CD4-positive, CD25-positive, alpha-beta regulatory T cell (primary cell): ENCODE data around the gene PADI4. TPM values are rescaled to one million over a fixed set of nuclear protein-coding genes. Genes with fewer than 3 reads are reported as not detected.
"Not testable (repeated sequence)": the region's sequence is repeated elsewhere in the genome, so short reads cannot be mapped to it uniquely, and the experiment has no call there.

Source experiments
- ATAC-seq, 2 donors: fragments of 150-1000 bp; cut with Tn5 transposase; one replicate each; pipeline ENCODE4 v1.10.0; 2021; ENCODE audit warnings: low read depth in 2 of 2, moderate number of reproducible peaks in 2 of 2, moderate library complexity in 1 of 2
- DNase-seq, 3 donors: peaks; one replicate each; pipeline versions ENCODE4 v3.0.0 to v3.0.0-alpha.2; 2012 to 2022; ENCODE audit warnings: mixed read lengths in 1 of 3
- H3K27ac ChIP-seq: one replicate; pipeline ENCODE4 v1.7.0; 2013; ENCODE audit warnings: mild to moderate bottlenecking, low read length; ENCODE audit not compliant: insufficient read depth, poor library complexity, severe bottlenecking
- H3K27me3 ChIP-seq: one replicate; pipeline ENCODE4 v1.7.0; 2013; ENCODE audit warnings: low read length; ENCODE audit not compliant: control insufficient read depth, insufficient read depth
- H3K36me3 ChIP-seq: one replicate; pipeline ENCODE4 v1.7.0; 2013; ENCODE audit warnings: mild to moderate bottlenecking, low read length, moderate library complexity; ENCODE audit not compliant: control insufficient read depth, insufficient read depth
- H3K4me1 ChIP-seq: 2 replicates; pipeline ENCODE4 v1.7.0; 2013; ENCODE audit warnings: mild to moderate bottlenecking, low read length; ENCODE audit not compliant: insufficient read depth, control insufficient read depth, poor library complexity, severe bottlenecking
- H3K4me3 ChIP-seq: one replicate; pipeline ENCODE4 v1.7.0; 2013; ENCODE audit warnings: low read depth, mild to moderate bottlenecking, low read length, moderate library complexity
- H3K9me3 ChIP-seq, 2 experiments: 1 replicate in 1 of 2; 2 replicates in 1 of 2; pipeline ENCODE4 v1.7.0; 2013; ENCODE audit warnings: low read length in 2 of 2, mild to moderate bottlenecking in 1 of 2, moderate library complexity in 1 of 2; ENCODE audit not compliant: control insufficient read depth in 2 of 2
- H3K27ac Mint-ChIP-seq, 3 donors: one replicate each; pipeline ENCODE4 v1.8.0; 2020 to 2022; ENCODE audit warnings: mild to moderate bottlenecking in 3 of 3, mixed read lengths in 3 of 3, moderate library complexity in 2 of 3
- H3K27me3 Mint-ChIP-seq: one replicate; pipeline ENCODE4 v1.8.0; 2022; ENCODE audit warnings: mild to moderate bottlenecking, mixed read lengths
- H3K36me3 Mint-ChIP-seq: one replicate; pipeline ENCODE4 v1.8.0; 2020; ENCODE audit warnings: mixed read lengths
- H3K4me1 Mint-ChIP-seq, 4 donors: one replicate each; pipeline ENCODE4 v1.8.0; 2020 to 2022; ENCODE audit warnings: mixed read lengths in 4 of 4, mild to moderate bottlenecking in 1 of 4
- H3K4me3 Mint-ChIP-seq, 4 donors: one replicate each; pipeline ENCODE4 v1.8.0; 2020 to 2022; ENCODE audit warnings: mild to moderate bottlenecking in 4 of 4, mixed read lengths in 4 of 4, moderate library complexity in 3 of 4
- H3K9me3 Mint-ChIP-seq, 7 donors: one replicate each; pipeline ENCODE4 v1.8.0; 2020 to 2022; ENCODE audit warnings: mixed read lengths in 7 of 7, mild to moderate bottlenecking in 3 of 7, moderate library complexity in 2 of 7
- polyA plus RNA-seq, 4 donors: library from polyadenylated mRNA; unstranded; fragments of 300-500 nt; fragmentation: Illumina TruSeq; gene quantifications; one replicate each; pipeline ENCODE4 v1.2.3, GENCODE V29; 2021
- total RNA-seq: library from RNA; stranded (reverse); gene quantifications from one replicate; pipeline ENCODE4 v1.2.3, GENCODE V29; 2022

The PADI4 gene
- total and polyA plus RNA-seq, 5 donors from 2014 or later: 0.81 to 1.6 (median 1.5) TPM

DNA sequence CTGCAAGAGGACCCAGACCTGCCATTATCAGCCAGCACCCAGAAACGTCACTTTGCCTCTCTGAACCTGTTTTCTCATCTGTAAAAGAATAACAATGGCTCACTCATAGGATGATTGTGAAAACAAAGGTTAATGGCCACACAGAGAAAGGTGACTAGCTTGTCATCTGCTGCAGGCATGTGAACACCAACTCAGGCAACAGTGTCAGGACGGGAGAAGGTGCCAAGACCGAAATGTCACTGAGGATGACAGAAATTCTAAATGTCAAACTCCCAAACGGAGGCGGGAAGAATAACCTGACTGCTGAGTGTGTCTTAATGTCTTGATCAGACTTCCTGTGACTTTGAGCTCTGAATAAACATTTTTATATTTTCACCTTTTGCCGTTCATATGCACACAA lies 10.3 kb downstream of the PADI4 start:
- no peaks in the 10 kb centered on the region for H3K9me3 ChIP-seq
- no peak for ATAC-seq
- no peak overlapping the region for H3K27ac ChIP-seq
- H3K36me3 ChIP-seq: no peaks in the 10 kb centered on the region
- Mint-ChIP-seq H3K4me1 (no peaks in the 10 kb centered on the region), H3K27me3 (peaks cover 18% of the 10 kb centered on the region), H3K9me3 (peaks cover 0 to 3% (median 0%) of the 10 kb centered on the region in 7 donors), H3K36me3 (no peaks in the 10 kb centered on the region), H3K27ac (no peak overlapping the region), H3K4me3 (no peak overlapping the region)
- no peaks in the 10 kb centered on the region for H3K27me3 ChIP-seq
- H3K4me3 ChIP-seq: no peak overlapping the region
- H3K4me1 ChIP-seq: no peaks in the 10 kb centered on the region
- DNase-seq: no peak

DNA sequence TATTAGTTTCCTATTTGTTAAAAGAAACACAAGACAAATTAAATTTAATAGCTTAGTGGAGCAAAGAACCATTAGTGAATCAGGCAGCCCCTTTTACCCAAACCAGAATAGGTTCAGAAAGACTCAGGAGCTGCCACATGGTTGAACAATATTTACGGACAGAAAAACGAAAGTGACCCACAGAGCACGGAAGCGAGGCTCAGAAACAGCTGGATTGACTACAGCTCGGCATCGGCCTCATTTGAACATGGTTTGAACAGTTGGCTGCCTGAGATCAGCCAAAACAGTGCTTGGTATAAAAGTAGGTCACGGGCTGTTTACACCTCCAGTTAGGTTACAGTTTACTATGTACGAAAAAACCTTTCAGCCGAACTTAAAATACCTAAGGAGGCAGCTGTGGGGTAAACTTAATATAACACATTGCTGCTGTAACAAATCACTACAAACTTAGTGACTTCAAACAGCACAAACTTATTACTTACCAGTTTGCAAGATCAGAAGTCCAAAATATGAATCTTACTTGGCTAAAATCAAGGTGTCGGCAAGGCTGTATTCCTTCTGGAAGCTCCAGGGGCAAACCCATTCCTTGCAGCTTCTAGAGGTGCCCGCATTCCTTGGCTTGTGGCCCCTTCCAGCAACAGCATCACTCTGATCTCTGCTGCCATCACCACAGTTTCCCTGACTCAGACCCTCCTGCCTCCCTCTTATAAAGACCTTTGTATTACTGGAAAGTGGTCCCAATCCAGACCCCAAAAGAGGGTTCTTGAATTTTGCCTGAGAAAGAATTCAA lies 11.8 kb downstream of the PADI4 start:
- Histone ChIP-seq H3K27me3 (no peaks in the 10 kb centered on the region), H3K27ac (no peak overlapping the region), H3K36me3 (no peaks in the 10 kb centered on the region), H3K9me3 (no peaks in the 10 kb centered on the region), H3K4me3 (no peak overlapping the region), H3K4me1 (no peaks in the 10 kb centered on the region)
- ATAC-seq (no peak), DNase-seq (no peak)
- Mint-ChIP-seq H3K9me3 (peaks cover 0 to 3% (median 0%) of the 10 kb centered on the region in 7 donors), H3K4me3 (no peak overlapping the region), H3K4me1 (no peaks in the 10 kb centered on the region), H3K27me3 (peaks cover 29% of the 10 kb centered on the region), H3K27ac (no peak overlapping the region), H3K36me3 (no peaks in the 10 kb centered on the region)

DNA sequence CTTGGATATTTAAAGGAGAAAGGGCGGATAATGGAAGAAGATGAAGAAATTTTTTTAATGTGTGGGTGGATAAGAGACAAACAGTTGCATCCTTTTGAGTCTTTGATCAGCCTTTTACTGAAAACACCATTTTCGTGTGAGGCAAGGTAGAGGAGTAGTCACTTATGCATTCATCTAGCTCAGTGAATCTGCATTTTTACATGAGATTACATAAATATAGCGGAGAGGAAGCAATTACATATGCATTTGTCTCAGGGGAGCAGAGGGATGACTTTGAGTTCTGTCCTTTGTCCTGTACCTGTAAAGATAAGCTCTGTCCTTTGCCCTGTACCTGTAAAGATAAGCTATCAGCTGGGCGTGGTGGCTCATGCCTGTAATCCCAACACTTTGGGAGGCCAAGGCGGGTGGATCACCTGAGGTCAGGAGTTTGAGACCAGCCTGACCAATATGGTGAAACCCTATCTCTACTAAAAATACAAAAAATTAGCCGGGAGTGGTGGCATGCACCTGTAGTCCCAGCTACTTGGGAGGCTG lies 13.9 kb downstream of the PADI4 start:
- H3K27ac Mint-ChIP-seq, ATAC-seq, H3K4me3 ChIP-seq, H3K9me3 Mint-ChIP-seq, DNase-seq, H3K36me3 ChIP-seq, H3K4me3 Mint-ChIP-seq, H3K27me3 ChIP-seq, H3K36me3 Mint-ChIP-seq, H3K4me1 Mint-ChIP-seq, H3K9me3 ChIP-seq, H3K27ac ChIP-seq, H3K4me1 ChIP-seq: not testable (repeated sequence)
- peaks cover 31% of the 10 kb centered on the region for H3K27me3 Mint-ChIP-seq

DNA sequence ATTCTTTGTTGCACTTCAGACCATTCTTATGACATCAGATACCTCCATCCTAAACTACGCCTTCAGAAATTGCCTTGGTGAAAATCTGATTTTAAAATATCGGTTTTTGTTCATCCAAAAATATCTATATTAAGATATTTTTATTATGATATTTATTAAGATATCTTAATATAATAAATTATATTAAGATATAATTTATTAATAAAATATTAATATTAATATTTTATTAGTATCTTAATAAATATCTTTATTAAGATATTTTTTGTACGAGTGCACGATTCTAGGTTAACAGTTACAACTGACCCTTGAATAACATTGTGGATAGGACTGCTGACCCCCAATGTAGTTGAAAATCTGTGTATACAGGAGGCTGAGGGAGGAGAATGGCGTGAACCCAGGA lies 20.9 kb downstream of the PADI4 start:
- H3K4me1 Mint-ChIP-seq: no peaks in the 10 kb centered on the region

DNA sequence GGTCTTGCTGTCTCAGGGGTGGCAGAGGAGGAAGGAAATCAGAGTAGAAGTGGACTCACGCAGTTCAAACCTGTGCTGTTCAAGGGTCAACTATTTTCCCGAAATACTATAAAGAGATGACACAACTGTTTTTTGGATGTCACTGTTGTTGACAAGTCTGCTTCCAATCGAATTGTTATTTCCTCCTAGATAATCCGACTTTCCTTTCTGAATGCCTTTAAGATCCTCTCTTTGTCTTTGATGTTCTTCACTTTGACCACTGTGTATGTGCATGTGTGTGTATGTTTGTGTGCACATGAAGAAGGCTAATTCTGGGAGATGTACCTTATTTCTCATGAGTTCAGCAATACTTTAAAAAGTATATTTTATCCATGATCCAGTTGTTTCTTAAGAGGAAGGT lies 21.6 kb downstream of the PADI4 start:
- Histone ChIP-seq H3K4me1 (no peaks in the 10 kb centered on the region), H3K9me3 (no peaks in the 10 kb centered on the region), H3K27ac (no peak overlapping the region), H3K27me3 (peaks cover 3% of the 10 kb centered on the region), H3K4me3 (no peak overlapping the region), H3K36me3 (no peaks in the 10 kb centered on the region)
- H3K4me3 Mint-ChIP-seq: no peak overlapping the region
- H3K36me3 Mint-ChIP-seq: no peaks in the 10 kb centered on the region
- no peak overlapping the region for H3K27ac Mint-ChIP-seq
- peaks cover 27% of the 10 kb centered on the region for H3K27me3 Mint-ChIP-seq
- DNase-seq: no peak
- H3K4me1 Mint-ChIP-seq: no peaks in the 10 kb centered on the region
- no peak for ATAC-seq
- peaks cover 0 to 4% (median under 1%) of the 10 kb centered on the region in 7 donors for H3K9me3 Mint-ChIP-seq

More for the DNA sequence above, 20.9 kb downstream of the PADI4 start:
- Mint-ChIP-seq H3K27me3 (peaks cover 31% of the 10 kb centered on the region), H3K27ac (no peak overlapping the region), H3K4me3 (no peak overlapping the region), H3K36me3 (no peaks in the 10 kb centered on the region), H3K9me3 (peaks cover 0 to 4% (median 1%) of the 10 kb centered on the region in 7 donors)
- DNase-seq (no peak), ATAC-seq (no peak)
- Histone ChIP-seq H3K27ac (no peak overlapping the region), H3K9me3 (no peaks in the 10 kb centered on the region), H3K36me3 (no peaks in the 10 kb centered on the region), H3K27me3 (peaks cover 3% of the 10 kb centered on the region), H3K4me1 (no peaks in the 10 kb centered on the region), H3K4me3 (no peak overlapping the region)

DNA sequence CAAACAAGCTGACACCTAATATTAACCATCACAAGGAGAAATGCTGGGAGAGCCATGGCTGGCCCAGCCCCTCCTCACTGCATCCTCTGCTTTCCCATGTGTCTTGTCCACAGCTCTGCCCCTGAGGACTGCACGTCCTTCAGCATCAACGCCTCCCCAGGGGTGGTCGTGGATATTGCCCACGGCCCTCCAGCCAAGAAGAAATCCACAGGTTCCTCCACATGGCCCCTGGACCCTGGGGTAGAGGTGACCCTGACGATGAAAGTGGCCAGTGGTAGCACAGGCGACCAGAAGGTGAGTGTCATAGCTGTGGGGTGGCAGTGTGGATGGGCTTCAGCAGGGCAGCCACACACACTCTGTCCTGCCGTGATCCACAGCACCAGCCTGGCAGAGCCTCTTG lies 22.9 kb downstream of the PADI4 start:
- Histone ChIP-seq H3K27me3 (peaks cover 3% of the 10 kb centered on the region), H3K4me3 (no peak overlapping the region), H3K9me3 (no peaks in the 10 kb centered on the region), H3K4me1 (no peaks in the 10 kb centered on the region), H3K36me3 (no peaks in the 10 kb centered on the region), H3K27ac (no peak overlapping the region)
- Mint-ChIP-seq H3K4me3 (no peak overlapping the region), H3K9me3 (peaks cover 0 to 4% (median 0%) of the 10 kb centered on the region in 7 donors), H3K36me3 (no peaks in the 10 kb centered on the region), H3K4me1 (no peaks in the 10 kb centered on the region), H3K27me3 (peaks cover 20% of the 10 kb centered on the region), H3K27ac (no peak overlapping the region)
- ATAC-seq (no peak), DNase-seq (no peak)

DNA sequence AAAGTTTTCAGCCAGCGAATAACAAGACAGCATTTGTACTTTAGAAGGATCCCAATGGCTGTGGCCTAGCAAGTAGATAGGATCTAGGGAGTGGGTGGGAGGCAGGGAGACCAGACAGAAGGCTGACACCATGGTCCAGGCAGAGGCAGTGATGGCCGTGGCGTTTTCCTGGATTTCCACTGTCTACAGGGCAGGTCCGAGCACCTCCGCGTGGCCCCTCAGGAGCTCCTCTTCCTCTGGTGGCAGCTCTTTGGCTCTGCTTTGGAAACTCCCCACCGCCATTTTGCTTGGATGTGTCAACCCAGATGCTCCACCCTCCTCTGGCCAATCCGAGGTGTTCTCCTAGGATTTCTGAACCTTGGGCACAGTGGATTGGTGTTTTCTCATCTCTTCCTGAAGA lies 25.1 kb downstream of the PADI4 start:
- Mint-ChIP-seq H3K4me1 (no peaks in the 10 kb centered on the region), H3K27me3 (peaks cover 18% of the 10 kb centered on the region), H3K36me3 (no peaks in the 10 kb centered on the region), H3K27ac (no peak overlapping the region), H3K9me3 (peaks cover 0 to 4% (median 0%) of the 10 kb centered on the region in 7 donors), H3K4me3 (no peak overlapping the region)
- ATAC-seq (no peak), DNase-seq (no peak)
- Histone ChIP-seq H3K36me3 (no peaks in the 10 kb centered on the region), H3K9me3 (no peaks in the 10 kb centered on the region), H3K27me3 (peaks cover 3% of the 10 kb centered on the region), H3K4me3 (no peak overlapping the region), H3K27ac (no peak overlapping the region), H3K4me1 (no peaks in the 10 kb centered on the region)
